OCI-LY7 (cell line): Measurements from ENCODE around the gene RAF1. TPM values are rescaled to one million over a fixed set of nuclear protein-coding genes. Genes with fewer than 3 reads are reported as not detected.
"Not testable (repeated sequence)": the region's sequence is repeated elsewhere in the genome, so short reads cannot be mapped to it uniquely, and the experiment has no call there.

ENCODE experiments used
- BruUV-seq: library from RNA; stranded (reverse); fragments of 400-500 nt; replicated peaks from 2 replicates; lab custom pipeline; 2021; lab: Mats Ljungman, UMichigan
- CTCF ChIA-PET: fragments of 300-600 bp; sonication (Branson Sonifier 250); formaldehyde crosslinking; loops from one replicate; lab custom pipeline; 2022; ENCODE audit warnings: antibody characterized with exemption; ENCODE audit not compliant: unreplicated experiment; lab: Charles Lee
- POLR2A ChIA-PET: fragments of 300-600 bp; sonication (Branson Sonifier 250); formaldehyde crosslinking; loops from one replicate; lab custom pipeline; 2022; ENCODE audit warnings: antibody characterized with exemption; lab: Charles Lee
- DNase-seq: peaks from one replicate; pipeline ENCODE4 v3.0.0-alpha.2; 2015; ENCODE audit warnings: low spot score
- H2AFZ ChIP-seq: fragments of 200-600 bp; sonication (generic), shearing (Covaris generic); 2 replicates; pipeline ENCODE4 v1.6.1; 2014; ENCODE audit warnings: mild to moderate bottlenecking, antibody characterized with exemption, low read length, moderate library complexity
- H3K27ac ChIP-seq: fragments of 200-600 bp; sonication (generic); 2 replicates; pipeline ENCODE4 v1.5.1; 2014; ENCODE audit warnings: mixed run types, low read depth, mild to moderate bottlenecking, moderate library complexity, low read length, inconsistent platforms; ENCODE audit not compliant: poor library complexity, severe bottlenecking
- H3K36me3 ChIP-seq: fragments of 200-600 bp; sonication (generic); 2 replicates; pipeline ENCODE4 v1.6.1; 2014; ENCODE audit warnings: mild to moderate bottlenecking, antibody characterized with exemption, low read length, moderate library complexity, mixed read lengths; ENCODE audit not compliant: insufficient read depth
- H3K4me1 ChIP-seq: fragments of 200-600 bp; sonication (generic); 2 replicates; pipeline ENCODE4 v1.5.1; 2014; ENCODE audit warnings: mild to moderate bottlenecking, low read length; ENCODE audit not compliant: insufficient read depth, poor library complexity, severe bottlenecking
- H3K4me2 ChIP-seq: fragments of 200-600 bp; sonication (generic); 2 replicates; pipeline ENCODE4 v1.6.1; 2014; ENCODE audit warnings: mild to moderate bottlenecking, low read length
- H3K4me3 ChIP-seq: fragments of 200-600 bp; sonication (generic); 2 replicates; pipeline ENCODE4 v1.5.1; 2014; ENCODE audit warnings: mild to moderate bottlenecking, low read depth, low read length; ENCODE audit not compliant: poor library complexity, severe bottlenecking
- H3K79me2 ChIP-seq: fragments of 200-600 bp; sonication (generic); 2 replicates; pipeline ENCODE4 v1.6.1; 2016; ENCODE audit warnings: low read depth, mild to moderate bottlenecking, low read length, moderate library complexity, mixed read lengths; ENCODE audit not compliant: insufficient read depth
- H3K9me2 ChIP-seq: fragments of 200-600 bp; sonication (generic); 2 replicates; pipeline ENCODE4 v1.6.1; 2016; ENCODE audit warnings: mild to moderate bottlenecking, low read length, mixed read lengths; ENCODE audit not compliant: insufficient read depth
- H3K9me3 ChIP-seq: fragments of 200-600 bp; sonication (generic); 2 replicates; pipeline ENCODE4 v1.6.1; 2014; ENCODE audit warnings: mild to moderate bottlenecking, mixed run types, low read length, mixed read lengths
- H4K20me1 ChIP-seq: fragments of 200-600 bp; sonication (generic); 2 replicates; pipeline ENCODE4 v1.6.1; 2014; ENCODE audit warnings: mild to moderate bottlenecking, antibody characterized with exemption, low read length, moderate library complexity, mixed read lengths; ENCODE audit not compliant: insufficient read depth
- CTCF ChIP-seq: fragments of 200-600 bp; sonication (generic); conservative IDR thresholded peaks from 2 replicates; pipeline ENCODE4 v1.5.1; 2014; ENCODE audit warnings: mild to moderate bottlenecking, antibody characterized with exemption, low read length, moderate library complexity, mixed read lengths
- EZH2phosphoT487 ChIP-seq: fragments of 200-600 bp; sonication (generic); IDR thresholded peaks from 2 replicates; pipeline ENCODE4 v1.6.1; 2018; ENCODE audit warnings: low read depth, borderline replicate concordance, mild to moderate bottlenecking, mixed run types, antibody characterized with exemption, low read length, moderate library complexity, mixed read lengths
- intact Hi-C: fragments of 100-400 bp; cut with micrococcal nuclease; formaldehyde crosslinking; loops from one replicate; pipeline ENCODE4 v1.10.0; 2022; ENCODE audit not compliant: unreplicated experiment
- total RNA-seq, 2 experiments: library from RNA; depleted of rRNA in 1 of 2; stranded (reverse); fragments of >200 nt in 1 of 2; shearing (Covaris generic) in 1 of 2; gene quantifications; 2 replicates each; pipeline ENCODE4 v1.2.3, GENCODE V29; 2014 to 2022

RAF1 gene
- total RNA-seq, 2 experiments from 2014 or later = 88.0 to 90.8 TPM

- H3K9me2 ChIP-seq = no peaks in the 10 kb centered on the region
- no peaks in the 10 kb centered on the region for H3K36me3 ChIP-seq
- peaks cover 21% of the 10 kb centered on the region for H3K4me1 ChIP-seq
- no peaks in the 10 kb centered on the region for H4K20me1 ChIP-seq
- no peak for TF ChIP-seq CTCF
- TF ChIP-seq EZH2phosphoT487 = no peak
- H3K4me3 ChIP-seq = no peak overlapping the region
- no TSS peak for BruUV-seq
- CTCF ChIA-PET = interaction anchor here (1.0 kb wide), 1 partner anchor 135 kb away, joined by 3 read pairs; the partner anchor contains the start of gene RPL32
- no peaks in the 10 kb centered on the region for H3K9me3 ChIP-seq
- POLR2A ChIA-PET = interaction anchor here (0.5 to 1.3 kb wide), 3 partner anchors 10 to 271 kb away, joined by 3 to 5 read pairs (median 3); partner anchors contain the start of gene RPL32
- intact Hi-C loops = loop anchor here (5.0 to 10.0 kb wide), 3 partner anchors 79 to 186 kb away; partner anchors contain the start of gene RPL32
- no peak for DNase-seq
- no peak overlapping the region for H3K4me2 ChIP-seq
- H3K79me2 ChIP-seq = no peaks in the 10 kb centered on the region
- H3K27ac ChIP-seq = no peak overlapping the region
- H2AFZ ChIP-seq = no peak overlapping the region
Measured at GRCh38 chr3:12705981-12706380, 42.1 kb upstream of the RAF1 start.

- POLR2A ChIA-PET = interaction anchor here (0.6 to 1.3 kb wide), 4 partner anchors 9 to 136 kb away, joined by 3 to 5 read pairs (median 4); partner anchors contain the start of gene RPL32
- Histone ChIP-seq H3K9me3 (no peaks in the 10 kb centered on the region), H3K4me3 (no peak overlapping the region), H3K27ac (no peak overlapping the region), H3K79me2 (no peaks in the 10 kb centered on the region), H3K4me1 (peaks cover 18% of the 10 kb centered on the region), H3K4me2 (no peak overlapping the region), H4K20me1 (no peaks in the 10 kb centered on the region), H3K9me2 (no peaks in the 10 kb centered on the region), H3K36me3 (no peaks in the 10 kb centered on the region), H2AFZ (no peak overlapping the region)
- intact Hi-C loops = loop anchor here (5.0 to 10.0 kb wide), 3 partner anchors 79 to 187 kb away; partner anchors contain the start of gene RPL32
- DNase-seq = no peak
- CTCF ChIA-PET = no interaction called here
- TF ChIP-seq CTCF (no peak), EZH2phosphoT487 (no peak)
- BruUV-seq = no TSS peak
Measured at GRCh38 chr3:12705374-12705926, 41.5 kb upstream of the RAF1 start.

- Histone ChIP-seq H3K9me3 (no peaks in the 10 kb centered on the region), H3K9me2 (no peaks in the 10 kb centered on the region), H3K36me3 (no peaks in the 10 kb centered on the region), H3K27ac (no peak overlapping the region), H2AFZ (no peak overlapping the region), H3K79me2 (no peaks in the 10 kb centered on the region), H3K4me1 (no peaks in the 10 kb centered on the region), H3K4me3 (no peak overlapping the region), H3K4me2 (no peak overlapping the region), H4K20me1 (no peaks in the 10 kb centered on the region)
- ChIA-PET POLR2A (interaction anchor here (0.6 to 1.1 kb wide), 2 partner anchors 11 to 119 kb away, joined by 3 to 6 read pairs; no protein-coding TSS in a partner anchor), CTCF (no interaction called here)
- intact Hi-C loops = loop anchor here (10.0 kb wide), 1 partner anchor 82 kb away; no protein-coding TSS in a partner anchor
- no peak for TF ChIP-seq EZH2phosphoT487
- no peak for TF ChIP-seq CTCF
- no peak for DNase-seq
- no TSS peak for BruUV-seq
Measured at GRCh38 chr3:12702501-12702900, 38.6 kb upstream of the RAF1 start.

GRCh38 chr3:12701601-12702000, 37.7 kb upstream of the RAF1 start:
- H3K36me3 ChIP-seq, H3K4me1 ChIP-seq, H3K9me3 ChIP-seq, H3K27ac ChIP-seq, DNase-seq, H3K4me2 ChIP-seq, H3K79me2 ChIP-seq, H3K4me3 ChIP-seq, H4K20me1 ChIP-seq, CTCF ChIA-PET, H2AFZ ChIP-seq, BruUV-seq, H3K9me2 ChIP-seq: not testable (repeated sequence)
- intact Hi-C loops = loop anchor here (10.0 kb wide), 1 partner anchor 83 kb away; no protein-coding TSS in a partner anchor
- POLR2A ChIA-PET = interaction anchor here (0.7 kb wide), 1 partner anchor 44 kb away, joined by 7 read pairs; no protein-coding TSS in a partner anchor
